Caki2 (cell line): ENCODE data around the gene ANO10. TPM values are rescaled to one million over a fixed set of nuclear protein-coding genes. Genes with fewer than 3 reads are reported as not detected.
"Not testable (repeated sequence)": the region's sequence is repeated elsewhere in the genome, so short reads cannot be mapped to it uniquely, and the experiment has no call there.

Experiments
- DNase-seq: peaks from one replicate; pipeline ENCODE4 v3.0.0-alpha.2; 2015; ENCODE audit warnings: low read depth
- in situ Hi-C: cut with HindIII; loops from 2 replicates; pipeline ENCODE4 v1.10.0; 2016; ENCODE audit warnings: low sequenced_read_pairs, low pct_unique_long_range_greater_than_20kb, mixed read lengths
- total RNA-seq: library from RNA; depleted of rRNA; stranded (reverse); fragments of >200 nt; shearing (Covaris generic); gene quantifications from 2 replicates; pipeline ENCODE4 v1.2.3, GENCODE V29; 2014; ENCODE audit warnings: low replicate concordance

The ANO10 gene
- total RNA-seq, 1 experiment from 2014 or later = 14.9 TPM

- DNase-seq = no peak
- in situ Hi-C loops = no loop called here
Observed at GRCh38 chr3:43533009-43533408, 88.8 kb downstream of the ANO10 start.

- in situ Hi-C loops = no loop called here
- DNase-seq = peak; percentile 56
Observed at GRCh38 chr3:43531835-43532234, 90.0 kb downstream of the ANO10 start.

GRCh38 chr3:43528498-43529099, 93.2 kb downstream of the ANO10 start:
- in situ Hi-C loops = no loop called here
- DNase-seq = no peak

- DNase-seq = no peak
- in situ Hi-C loops = no loop called here
Observed at GRCh38 chr3:43526956-43527355, 94.9 kb downstream of the ANO10 start.

- in situ Hi-C loops = no loop called here
- DNase-seq = no peak
Observed at GRCh38 chr3:43525941-43526607, 95.7 kb downstream of the ANO10 start.

- DNase-seq = no peak
- in situ Hi-C loops = no loop called here
Observed at GRCh38 chr3:43525386-43525785, 96.4 kb downstream of the ANO10 start.

DNA sequence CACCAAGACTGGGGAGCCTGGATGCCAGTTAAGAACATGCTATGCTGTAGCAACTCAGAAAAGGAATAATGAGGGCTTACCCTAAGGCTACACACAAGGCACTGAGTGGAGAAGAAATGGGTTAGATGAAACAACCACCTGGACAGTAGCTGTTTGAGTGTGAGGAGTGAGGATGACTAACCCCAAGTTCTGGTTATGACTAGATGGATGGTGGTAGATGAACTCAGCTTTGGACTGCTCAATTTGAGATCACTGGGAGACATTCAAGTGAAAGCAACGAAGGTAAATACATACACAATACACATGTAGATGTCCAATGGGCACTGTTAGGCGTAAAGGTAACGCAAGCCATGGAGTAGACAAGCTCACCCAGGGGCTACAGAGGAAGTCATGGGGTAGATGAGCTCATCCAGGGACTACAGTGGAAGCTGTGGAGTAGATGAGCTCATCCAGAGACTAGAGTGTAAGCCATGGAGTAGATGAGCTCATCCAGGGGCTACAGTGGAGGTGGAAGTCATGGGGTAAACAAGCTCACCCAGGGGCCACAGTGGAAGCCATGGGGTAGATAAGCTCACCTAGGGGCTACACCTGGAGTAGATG, 98.3 kb downstream of the ANO10 start:
- in situ Hi-C loops = no loop called here
- no peak for DNase-seq

DNA sequence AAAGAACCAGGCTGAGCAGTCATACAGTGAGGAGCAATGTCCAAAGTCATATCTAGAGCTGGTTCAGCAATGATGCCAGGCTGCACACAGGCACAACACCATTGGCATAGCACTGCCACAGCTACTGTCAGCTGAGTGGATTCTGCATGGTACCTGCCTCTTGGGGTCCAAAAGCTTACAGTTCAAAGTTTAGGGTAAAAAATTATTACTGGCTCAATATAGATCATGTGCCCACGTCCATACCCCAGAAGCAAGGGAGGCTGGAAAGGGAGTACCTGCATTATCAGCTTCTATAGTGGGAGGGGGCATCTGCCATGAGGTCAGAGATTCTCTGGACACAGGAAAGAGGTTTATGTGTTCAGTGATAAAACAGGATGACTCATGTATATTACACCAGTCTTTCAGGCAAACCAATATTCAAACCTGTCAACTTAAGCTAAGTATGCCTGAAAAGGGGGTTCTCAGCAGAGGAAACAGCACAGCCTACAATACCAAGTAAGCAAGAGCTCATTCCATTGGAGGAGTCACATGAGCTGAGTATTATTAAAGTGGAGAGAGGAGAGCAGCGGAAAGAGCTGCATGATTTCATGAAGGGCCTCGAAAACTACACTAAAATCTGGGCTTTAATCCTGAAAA, 99.0 kb downstream of the ANO10 start:
- in situ Hi-C loops = no loop called here
- DNase-seq = no peak

GRCh38 chr3:43521941-43522340, 99.9 kb downstream of the ANO10 start:
- in situ Hi-C loops = no loop called here
- no peak for DNase-seq

- DNase-seq, in situ Hi-C loops: not testable (repeated sequence)
Observed at GRCh38 chr3:43518515-43518914, 103.3 kb downstream of the ANO10 start.

DNA sequence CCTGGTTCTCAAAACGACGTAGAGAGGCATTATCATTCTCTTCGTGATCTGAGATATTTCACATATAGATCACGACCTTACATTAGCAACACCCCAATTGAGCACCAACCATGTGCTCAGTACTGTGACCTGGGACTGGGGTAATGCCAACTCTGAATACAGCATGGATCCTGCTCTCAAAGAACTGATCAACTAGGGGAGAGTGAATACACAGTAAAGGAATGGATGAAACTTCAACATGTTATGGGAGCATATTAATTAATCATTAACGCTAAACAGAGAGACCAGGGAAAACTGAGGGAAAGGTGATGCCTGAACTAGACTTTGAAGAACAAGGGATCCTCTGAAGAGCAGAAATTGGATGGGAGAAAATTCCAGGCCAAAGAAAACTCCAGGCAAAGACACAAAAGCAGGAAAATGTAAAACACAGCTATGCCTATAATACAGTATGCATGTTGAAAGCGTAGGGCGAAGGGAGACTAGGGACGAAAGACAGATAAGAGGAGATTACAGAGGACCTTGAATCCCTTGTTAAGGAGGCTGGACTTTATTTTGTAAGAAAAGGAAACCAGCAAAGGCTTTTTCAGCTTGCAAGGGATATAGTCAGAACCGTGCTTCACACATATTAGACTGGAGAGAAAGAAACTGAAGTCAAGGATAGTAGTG, 105.7 kb downstream of the ANO10 start:
- no peak for DNase-seq
- in situ Hi-C loops = no loop called here

DNA sequence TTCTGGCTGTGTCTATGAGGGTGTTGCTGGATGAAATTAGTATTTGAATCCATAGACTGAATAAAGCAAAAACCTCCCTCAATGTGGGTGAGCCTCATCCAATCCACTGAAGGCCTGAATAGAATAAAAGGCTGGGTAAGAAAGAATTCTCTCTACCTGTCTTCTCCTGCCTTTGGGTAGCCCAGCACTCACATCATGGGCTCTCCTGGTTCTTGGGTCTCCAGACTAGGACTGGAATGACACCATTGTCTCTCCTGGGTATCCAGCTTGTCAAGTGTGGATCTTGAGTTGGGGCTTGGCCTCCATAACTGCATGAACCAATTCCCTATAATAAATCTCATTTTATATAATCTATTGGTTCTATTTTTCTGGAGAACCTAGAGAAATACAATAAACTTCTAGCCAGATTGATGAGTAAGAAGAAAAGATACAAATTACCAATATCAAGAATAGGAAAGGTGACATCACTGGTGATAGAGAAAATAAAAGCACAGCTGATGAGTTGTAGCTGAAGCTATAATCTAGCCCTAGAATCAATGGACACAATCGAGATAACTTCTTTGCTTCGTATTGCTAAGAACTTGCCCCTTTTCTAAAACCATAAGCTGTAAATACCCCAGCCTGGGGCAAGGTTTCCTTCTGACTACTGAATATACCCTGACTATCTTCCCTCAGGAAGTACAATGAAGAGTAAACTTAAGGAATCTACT, 106.4 kb downstream of the ANO10 start:
- in situ Hi-C loops = no loop called here
- no peak for DNase-seq

DNA sequence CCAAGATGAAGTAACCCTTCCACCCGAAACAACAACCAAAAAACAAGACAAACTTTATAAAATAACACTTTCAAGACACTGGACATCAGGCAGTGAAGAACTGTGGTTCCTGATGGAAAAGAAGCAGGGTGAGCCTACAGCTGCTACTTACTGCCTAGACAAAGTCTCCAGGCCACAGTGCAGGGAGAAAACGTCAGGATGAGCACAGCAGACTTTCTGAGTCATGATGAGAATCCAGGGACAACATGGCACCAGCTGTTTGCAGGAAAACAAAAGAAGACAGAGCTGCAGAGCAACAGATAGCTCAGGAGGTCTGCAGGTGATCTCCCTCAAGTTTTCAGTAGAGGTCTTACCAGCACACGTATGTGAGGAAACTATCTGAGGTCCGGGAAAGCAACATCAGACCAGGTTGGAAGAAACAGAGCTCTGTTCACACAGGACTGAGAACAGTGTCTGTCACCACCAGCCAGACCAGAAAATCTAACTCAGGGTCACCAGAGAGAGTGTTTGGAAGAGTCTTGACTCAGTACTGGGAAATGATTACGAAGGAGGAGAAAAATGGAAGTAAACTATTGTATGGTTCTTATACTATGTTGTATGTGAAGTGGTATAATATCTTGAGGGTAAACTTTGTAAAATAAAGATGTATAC, 108.9 kb downstream of the ANO10 start:
- peak; percentile 0 for DNase-seq
- in situ Hi-C loops = no loop called here

GRCh38 chr3:43506644-43507043, 115.2 kb downstream of the ANO10 start:
- in situ Hi-C loops = no loop called here
- DNase-seq = no peak

DNA sequence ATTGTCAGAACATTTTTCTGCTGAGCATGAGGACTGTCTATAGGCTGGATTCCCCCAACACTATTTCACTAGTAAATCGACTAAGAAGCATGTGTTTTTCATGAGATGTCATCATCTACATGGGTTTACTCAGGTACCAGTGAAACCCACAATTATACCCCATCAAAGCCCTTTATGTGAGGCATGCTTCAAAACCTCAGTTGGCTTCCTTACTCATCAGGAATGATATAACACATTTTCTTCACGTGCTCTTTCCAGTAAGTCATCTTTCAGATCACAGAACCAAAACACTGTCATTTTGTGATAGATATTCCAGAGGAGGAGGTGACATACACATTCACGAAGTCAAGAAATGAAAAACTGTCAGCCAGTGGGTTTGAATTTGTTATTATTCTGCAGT, 116.5 kb downstream of the ANO10 start:
- in situ Hi-C loops = no loop called here
- no peak for DNase-seq

- in situ Hi-C loops = no loop called here
- peak; percentile 7 for DNase-seq
Observed at GRCh38 chr3:43503067-43503728, 118.6 kb downstream of the ANO10 start.

DNA sequence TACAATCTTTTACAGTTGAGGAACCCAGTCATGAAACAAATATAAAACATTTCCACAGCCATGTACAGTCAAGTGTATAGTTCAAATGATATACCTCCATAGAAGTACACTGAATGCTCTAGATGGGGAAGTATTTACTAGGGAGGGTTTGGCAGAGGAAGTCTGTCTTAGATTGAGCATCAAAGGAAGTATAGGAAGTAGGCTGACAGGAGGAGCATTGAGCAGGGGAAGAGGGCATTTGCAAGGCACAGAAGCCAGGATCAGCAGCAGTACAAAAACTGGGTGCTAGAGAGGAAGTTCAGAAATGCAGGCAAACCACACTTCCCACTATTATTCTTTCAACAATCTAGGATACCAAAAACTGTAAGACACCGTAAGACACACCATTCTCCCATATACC, 122.6 kb downstream of the ANO10 start:
- in situ Hi-C loops = no loop called here
- no peak for DNase-seq
